Aorta (tissue), 5 donors: ENCODE results near the gene PDE4D. TPM values are rescaled to one million over a fixed set of nuclear protein-coding genes. Genes with fewer than 3 reads are reported as not detected.

Experiments used
- ATAC-seq: fragments of 200-7000 bp; cut with Tn5 transposase; one replicate; pipeline ENCODE4 v1.9.1; 2022; ENCODE audit warnings: moderate library complexity; ENCODE audit not compliant: low FRiP score
- DNase-seq, 2 donors: peaks; one replicate each; pipeline ENCODE4 v3.0.0-alpha.2; 2020
- H3K27ac ChIP-seq, 2 donors: one replicate each; pipeline ENCODE4 v1.5.1; 2013; ENCODE audit warnings: low read length in 2 of 2, mild to moderate bottlenecking in 2 of 2, moderate library complexity in 2 of 2, control low read depth in 1 of 2, inconsistent platforms in 1 of 2, low read depth in 1 of 2
- H3K27me3 ChIP-seq, 2 donors: one replicate each; pipeline ENCODE4 v1.6.1; 2013; ENCODE audit warnings: control low read depth in 1 of 2, low read length in 1 of 2, mild to moderate bottlenecking in 1 of 2, moderate library complexity in 1 of 2; ENCODE audit not compliant: insufficient read depth in 2 of 2, control insufficient read depth in 1 of 2
- H3K36me3 ChIP-seq, 2 donors: one replicate each; pipeline ENCODE4 v1.6.1; 2013; ENCODE audit warnings: control low read depth in 1 of 2, low read length in 1 of 2, mild to moderate bottlenecking in 1 of 2; ENCODE audit not compliant: insufficient read depth in 2 of 2, control insufficient read depth in 1 of 2
- H3K4me1 ChIP-seq, 2 donors: one replicate each; pipeline ENCODE4 v1.6.1; 2013; ENCODE audit warnings: low read length in 2 of 2, control low read depth in 1 of 2, mild to moderate bottlenecking in 1 of 2, moderate library complexity in 1 of 2; ENCODE audit not compliant: insufficient read depth in 2 of 2, control insufficient read depth in 1 of 2
- H3K4me3 ChIP-seq, 2 donors: one replicate each; pipeline ENCODE4 v1.5.1; 2013; ENCODE audit warnings: low read length in 2 of 2, control low read depth in 1 of 2, mild to moderate bottlenecking in 1 of 2
- H3K9me3 ChIP-seq: one replicate; pipeline ENCODE4 v1.6.1; 2013; ENCODE audit warnings: mild to moderate bottlenecking, low read length; ENCODE audit not compliant: control insufficient read depth
- WGBS, 2 donors: extraction: QIAGEN DNeasy Blood & Tissue Kit; methylation state at CpG; one replicate each; pipeline ENCODE4 v1.1.7; 2013; 5-methylcytosine and 5-hydroxymethylcytosine counted together
- intact Hi-C, 2 donors: fragments of 100-400 bp; cut with DNase I; formaldehyde crosslinking; loops; one replicate each; pipeline versions ENCODE4 v1.14.2 to v1.15.0; 2022
- polyA plus RNA-seq, 2 donors: library from polyadenylated mRNA; stranded (reverse); fragments of 200-250 nt; gene quantifications; one replicate each; pipeline ENCODE4 v1.2.3, GENCODE V29; 2013
- total RNA-seq, 2 donors: library from RNA; stranded (reverse); fragmentation: NEBNext Ultra II Directional; extraction: Animal tissue kit (Norgen Biotek cat#: 25700); gene quantifications; one replicate each; pipeline ENCODE4 v1.2.1, GENCODE V29; 2021
- donor health status: healthy with polysubstance abuse.
- donor health status: Bipolar disorder and iron deficiency.
- donor health status: DM: no; HTN: no; CAD: no.
- donor health status: DM: no; HTN: no; CAD: no.
- donor health status: DM: yes; HTN: yes; CAD: no.

The PDE4D gene
- total and polyA plus RNA-seq, 4 donors = 2.4 to 112 (median 33.3) TPM

GRCh38 chr5:59276917-59277372 is 616.6 kb downstream of the PDE4D start:
- Histone ChIP-seq H3K27me3 (no peaks in the 10 kb centered on the region), H3K27ac (no peak overlapping the region), H3K9me3 (no peaks in the 10 kb centered on the region), H3K4me3 (no peak overlapping the region), H3K4me1 (no peaks in the 10 kb centered on the region), H3K36me3 (no peaks in the 10 kb centered on the region)
- no peak for DNase-seq
- ATAC-seq = no peak
- WGBS, 2 donors = 54 to 63% methylated on average over 5 of the region's 5 CpGs
- intact Hi-C loops = no loop called here

GRCh38 chr5:59276325-59276675 is 617.2 kb downstream of the PDE4D start:
- Histone ChIP-seq H3K4me1 (no peaks in the 10 kb centered on the region), H3K4me3 (peak overlapping the region in 1 of 2 donors; percentile 93), H3K27me3 (no peaks in the 10 kb centered on the region), H3K9me3 (no peaks in the 10 kb centered on the region), H3K27ac (no peak overlapping the region), H3K36me3 (no peaks in the 10 kb centered on the region)
- 68 to 70% methylated on average over 2 of the region's 2 CpGs for WGBS, 2 donors
- DNase-seq (no peak), ATAC-seq (peak; percentile 9)
- intact Hi-C loops = no loop called here

- H3K27ac ChIP-seq = peak overlapping the region; percentile 5 to 30
- H3K36me3 ChIP-seq = no peaks in the 10 kb centered on the region
- WGBS, 2 donors = 3 to 5% methylated on average over 16 of the region's 16 CpGs
- intact Hi-C loops = no loop called here
- DNase-seq (no peak), ATAC-seq (peak; percentile 89)
- no peaks in the 10 kb centered on the region for H3K4me1 ChIP-seq
- H3K4me3 ChIP-seq = peak overlapping the region; percentile 93 to 96
- H3K27me3 ChIP-seq = no peaks in the 10 kb centered on the region
- no peaks in the 10 kb centered on the region for H3K9me3 ChIP-seq
Measured at GRCh38 chr5:59275510-59276324, 617.8 kb downstream of the PDE4D start.

- no peaks in the 10 kb centered on the region for H3K9me3 ChIP-seq
- H3K27me3 ChIP-seq = no peaks in the 10 kb centered on the region
- H3K4me1 ChIP-seq = no peaks in the 10 kb centered on the region
- no peaks in the 10 kb centered on the region for H3K36me3 ChIP-seq
- DNase-seq (no peak), ATAC-seq (no peak)
- 4% methylated on average over 5 of the region's 5 CpGs for WGBS, 2 donors
- no peak overlapping the region for H3K27ac ChIP-seq
- H3K4me3 ChIP-seq = peak overlapping the region; percentile 93 to 96
- intact Hi-C loops = no loop called here
Measured at GRCh38 chr5:59275170-59275509, 618.4 kb downstream of the PDE4D start.

GRCh38 chr5:59274106-59274636 is 619.4 kb downstream of the PDE4D start:
- H3K27me3 ChIP-seq = no peaks in the 10 kb centered on the region
- WGBS, 2 donors = 79 to 91% methylated on average over 4 of the region's 4 CpGs
- DNase-seq (no peak), ATAC-seq (no peak)
- no peaks in the 10 kb centered on the region for H3K4me1 ChIP-seq
- intact Hi-C loops = no loop called here
- H3K36me3 ChIP-seq = no peaks in the 10 kb centered on the region
- H3K9me3 ChIP-seq = no peaks in the 10 kb centered on the region
- no peak overlapping the region for H3K4me3 ChIP-seq
- no peak overlapping the region for H3K27ac ChIP-seq

GRCh38 chr5:59272809-59273427 is 620.6 kb downstream of the PDE4D start:
- ATAC-seq = no peak

GRCh38 chr5:59268756-59269415 is 624.6 kb downstream of the PDE4D start:
- no peak for DNase-seq
- Histone ChIP-seq H3K27ac (no peak overlapping the region), H3K27me3 (no peaks in the 10 kb centered on the region), H3K4me3 (no peak overlapping the region), H3K36me3 (no peaks in the 10 kb centered on the region), H3K4me1 (no peaks in the 10 kb centered on the region), H3K9me3 (no peaks in the 10 kb centered on the region)
- intact Hi-C loops = no loop called here
- WGBS, 2 donors = 93 to 97% methylated on average over 4 of the region's 4 CpGs
- ATAC-seq = no peak

More at GRCh38 chr5:59272809-59273427, 620.6 kb downstream of the PDE4D start:
- H3K4me1 ChIP-seq = no peaks in the 10 kb centered on the region
- H3K4me3 ChIP-seq = no peak overlapping the region
- H3K9me3 ChIP-seq = no peaks in the 10 kb centered on the region
- no peaks in the 10 kb centered on the region for H3K27me3 ChIP-seq
- intact Hi-C loops = no loop called here
- no peaks in the 10 kb centered on the region for H3K36me3 ChIP-seq
- DNase-seq = no peak
- no peak overlapping the region for H3K27ac ChIP-seq
- whole genome bisulfite sequencing, 2 donors = 94% methylated on average over 3 of the region's 3 CpGs

GRCh38 chr5:59267033-59267432 is 626.5 kb downstream of the PDE4D start:
- DNase-seq (no peak), ATAC-seq (no peak)
- Histone ChIP-seq H3K4me3 (no peak overlapping the region), H3K36me3 (no peaks in the 10 kb centered on the region), H3K27me3 (no peaks in the 10 kb centered on the region), H3K9me3 (no peaks in the 10 kb centered on the region), H3K27ac (no peak overlapping the region), H3K4me1 (no peaks in the 10 kb centered on the region)
- intact Hi-C loops = no loop called here
- 54 to 72% methylated on average over 1 of the region's 1 CpG for WGBS, 2 donors
